Measurements from ENCODE around the gene RXFP1.

The RXFP1 gene

DNA sequence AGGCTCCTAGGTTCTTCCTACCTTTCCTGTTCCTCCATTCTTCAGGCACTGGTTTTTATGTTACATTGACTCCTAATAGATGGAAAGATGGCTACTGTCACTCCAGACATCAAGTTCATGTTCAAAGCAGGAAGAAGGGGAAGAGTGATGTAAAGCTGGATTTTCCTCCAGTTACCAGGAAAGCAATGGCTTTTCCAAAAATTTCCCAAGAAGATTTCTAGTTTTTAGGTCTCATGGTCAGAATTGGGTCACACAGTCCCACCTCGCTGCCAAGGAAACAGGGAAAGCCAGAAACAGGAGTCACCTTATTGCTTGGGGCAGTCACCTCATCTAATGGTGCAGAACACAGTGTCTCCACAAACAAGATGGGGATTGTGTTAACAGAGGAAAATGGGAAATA lies 21.5 kb downstream of the RXFP1 start:
- DNase-seq: no peak

DNA sequence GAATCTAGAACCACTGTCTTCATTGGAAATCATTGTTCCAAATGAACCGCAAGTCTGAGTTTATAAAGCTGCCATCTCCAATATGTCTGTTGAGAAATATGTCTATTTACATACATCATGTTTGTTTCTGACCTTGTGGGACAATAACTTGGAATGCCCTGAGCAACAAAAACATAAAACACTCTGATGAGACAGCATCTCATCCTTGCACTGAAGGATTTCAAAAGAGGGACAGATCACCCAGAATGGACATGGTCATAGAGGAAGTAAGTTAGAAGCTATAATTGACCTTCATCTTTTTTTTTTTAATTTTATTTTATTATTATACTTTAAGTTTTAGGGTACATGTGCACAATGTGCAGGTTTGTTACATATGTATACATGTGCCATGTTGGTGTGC lies 22.5 kb downstream of the RXFP1 start:
- DNase-seq: no peak

- DNase-seq: no peak
Measured at GRCh38 chr4:158553364-158553763, 31.7 kb downstream of the RXFP1 start.

DNA sequence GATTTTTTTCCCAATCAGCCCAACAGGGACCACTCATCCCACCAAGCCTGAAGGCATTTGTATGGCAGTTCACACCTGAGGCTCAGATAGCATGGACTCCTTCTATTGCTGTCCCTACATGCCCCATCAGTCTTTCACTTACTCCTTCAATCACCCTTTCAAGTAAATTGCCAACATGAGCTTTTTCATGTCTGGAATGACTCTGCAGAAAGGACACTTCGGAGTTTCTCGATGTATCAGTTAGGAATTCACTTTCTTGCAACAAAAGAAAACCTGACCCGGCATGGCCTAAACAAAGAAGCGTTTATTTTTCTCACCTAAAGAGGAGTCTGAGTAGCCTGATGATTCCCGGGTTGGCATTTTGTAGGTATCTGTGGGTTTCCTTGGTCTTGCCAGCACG lies 38.6 kb downstream of the RXFP1 start:
- no peak for DNase-seq

GRCh38 chr4:158566860-158567259 lies 45.2 kb downstream of the RXFP1 start:
- no peak for DNase-seq

GRCh38 chr4:158571736-158572135 lies 50.1 kb downstream of the RXFP1 start:
- DNase-seq: no peak

GRCh38 chr4:158572608-158573007 lies 50.9 kb downstream of the RXFP1 start:
- DNase-seq: no peak

DNA sequence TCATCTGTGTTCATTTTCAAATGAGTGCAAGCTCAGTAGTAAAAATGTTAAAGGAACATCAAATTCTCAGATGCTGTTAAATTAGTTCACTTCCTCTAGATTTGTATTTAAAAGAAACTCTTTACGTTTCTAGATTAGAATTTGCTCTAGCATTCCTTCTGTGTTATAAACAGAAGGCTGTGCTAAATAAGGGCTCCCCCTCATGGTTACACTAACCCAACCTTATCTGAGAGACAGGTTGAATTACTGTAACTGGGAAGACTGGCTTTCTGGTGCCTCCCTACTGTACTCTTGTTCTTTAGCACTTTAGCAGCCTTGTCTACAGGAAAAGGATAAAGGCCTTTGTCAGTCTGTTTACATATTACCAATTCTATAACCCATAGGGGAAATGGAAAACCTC lies 56.8 kb downstream of the RXFP1 start:
- no peak for DNase-seq

DNA sequence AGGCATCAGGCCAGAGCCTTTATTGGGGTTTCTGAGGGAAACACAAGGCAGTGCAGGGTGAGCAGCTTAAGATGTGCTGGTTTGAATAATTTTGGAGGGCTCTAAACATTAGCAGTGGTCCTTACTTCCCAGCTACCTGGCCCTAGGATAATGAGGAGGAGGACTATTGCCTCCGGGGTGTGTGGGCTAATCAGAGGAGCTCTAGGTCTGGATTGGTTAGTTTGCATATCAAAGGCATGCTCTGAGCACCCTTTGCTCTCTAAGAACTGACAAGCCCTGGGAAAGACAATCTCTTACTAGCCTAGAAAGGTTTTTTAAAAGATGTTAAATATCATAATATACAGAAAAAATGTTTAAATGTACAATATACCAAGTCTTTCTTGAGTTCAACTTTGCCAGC lies 58.4 kb downstream of the RXFP1 start:
- no peak for DNase-seq

GRCh38 chr4:158581161-158581560 lies 59.5 kb downstream of the RXFP1 start:
- DNase-seq: no peak

DNA sequence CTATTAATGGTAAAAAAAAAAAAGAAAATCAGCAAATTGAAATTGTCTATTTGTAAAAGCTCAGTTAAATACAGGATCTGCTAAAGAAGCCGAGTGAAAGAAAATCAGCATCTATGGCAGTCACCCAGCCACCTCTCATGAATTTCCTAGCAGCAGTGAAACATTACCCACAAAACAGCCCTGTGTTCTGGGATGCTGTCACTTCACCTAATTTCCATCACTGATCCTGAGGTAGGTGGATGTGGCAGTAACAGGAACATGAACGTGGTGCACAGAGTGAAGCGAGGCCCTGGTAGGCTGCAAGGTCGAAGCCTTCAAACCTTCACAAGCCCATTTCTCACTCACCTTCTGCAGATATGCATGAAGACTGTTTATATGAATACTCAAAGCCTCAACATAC lies 65.2 kb downstream of the RXFP1 start:
- no peak for DNase-seq

GRCh38 chr4:158588285-158588684 lies 66.6 kb downstream of the RXFP1 start:
- DNase-seq: no peak

GRCh38 chr4:158588777-158589176 lies 67.1 kb downstream of the RXFP1 start:
- DNase-seq: no peak

GRCh38 chr4:158590306-158590705 lies 68.6 kb downstream of the RXFP1 start:
- no peak for DNase-seq

DNA sequence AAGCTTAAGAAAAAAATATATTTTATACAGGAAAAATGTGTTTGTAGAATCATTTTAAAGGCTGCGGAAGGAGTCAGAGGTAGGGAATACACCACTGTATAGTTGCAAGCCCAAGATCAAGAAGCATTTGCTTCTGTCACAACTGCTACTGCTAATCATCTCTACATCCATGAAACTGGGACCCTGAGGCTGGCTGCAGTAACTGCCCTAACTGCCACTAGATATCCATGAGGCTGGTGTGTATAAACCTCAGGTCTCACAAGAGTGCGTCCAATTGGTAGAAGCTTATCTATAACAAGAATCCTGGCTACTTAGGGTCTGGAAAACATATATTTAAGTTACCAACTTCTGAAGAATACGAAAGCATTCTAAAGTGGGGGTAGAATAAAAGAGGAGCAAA lies 69.1 kb downstream of the RXFP1 start:
- DNase-seq: no peak

- DNase-seq: no peak
Measured at GRCh38 chr4:158597879-158598596, 76.4 kb downstream of the RXFP1 start.

DNA sequence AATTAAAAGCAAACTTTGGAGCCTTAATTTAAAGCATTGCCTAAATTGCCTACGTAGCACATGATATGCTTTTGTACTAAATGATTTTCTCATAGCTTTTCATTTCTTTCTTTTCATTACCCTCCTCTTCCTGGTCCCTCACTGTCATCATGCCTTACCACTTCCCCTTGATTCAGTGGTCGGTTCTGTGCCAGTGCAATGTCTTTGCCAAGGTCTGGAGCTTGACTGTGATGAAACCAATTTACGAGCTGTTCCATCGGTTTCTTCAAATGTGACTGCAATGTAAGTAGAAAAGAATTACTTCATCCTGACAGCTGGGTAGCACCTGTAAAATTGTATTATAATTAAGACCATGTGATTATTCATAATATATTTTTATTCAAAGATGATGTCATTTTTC lies 77.5 kb downstream of the RXFP1 start:
- no peak for DNase-seq

DNA sequence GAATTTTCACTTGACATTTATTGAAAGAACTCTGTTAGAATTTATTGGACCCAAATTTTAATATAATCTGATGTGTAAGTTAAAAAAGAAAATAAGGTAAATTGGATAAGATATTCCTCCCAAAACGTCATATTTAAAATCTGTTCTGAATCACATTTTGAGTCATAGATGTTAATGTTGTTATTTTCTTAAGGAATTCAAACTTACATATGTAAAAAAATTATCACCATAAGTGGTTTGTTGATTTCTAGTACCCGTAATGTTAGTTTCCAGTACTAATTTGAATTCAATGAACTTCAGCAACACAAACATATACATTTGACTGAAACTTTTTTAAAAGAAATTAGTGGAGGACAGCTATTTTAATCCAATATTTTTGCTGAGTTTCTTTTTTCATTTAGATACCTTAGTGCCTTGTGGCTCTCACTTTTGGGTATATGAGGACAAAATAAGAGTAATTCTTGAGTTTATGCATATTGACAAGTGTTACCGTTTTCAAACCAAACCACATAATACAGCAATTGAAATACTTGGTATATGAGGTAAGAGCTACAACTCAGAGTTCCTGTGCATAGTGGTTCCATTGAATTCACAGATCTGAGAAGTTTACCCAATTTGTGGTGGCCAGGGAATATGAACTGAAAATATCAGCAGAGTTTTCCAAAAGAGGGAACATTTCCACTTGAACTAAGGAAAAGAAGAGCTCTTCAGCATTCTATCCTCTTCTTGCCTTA lies 78.2 kb downstream of the RXFP1 start:
- DNase-seq: no peak

DNA sequence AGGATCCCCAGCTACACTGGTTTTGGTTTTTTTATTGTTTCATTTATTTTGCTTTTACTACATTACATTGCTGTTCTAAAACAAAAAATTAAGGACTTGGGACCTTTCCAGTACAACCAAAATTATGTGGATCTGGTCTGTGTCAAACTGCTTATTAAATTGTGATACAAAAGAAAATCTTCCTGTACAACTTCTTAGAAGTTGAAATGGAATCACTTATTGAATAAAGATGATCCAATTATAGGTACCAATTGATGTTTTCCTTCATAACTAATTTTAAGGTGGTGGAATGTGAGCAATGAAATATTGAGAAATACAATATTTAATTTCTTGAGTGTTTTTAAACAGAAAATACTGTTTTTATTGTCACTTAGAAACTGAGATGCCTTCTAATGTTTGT lies 82.7 kb downstream of the RXFP1 start:
- DNase-seq: no peak

GRCh38 chr4:158605393-158605792 lies 83.7 kb downstream of the RXFP1 start:
- DNase-seq: no peak

GRCh38 chr4:158606969-158607368 lies 85.3 kb downstream of the RXFP1 start:
- DNase-seq: no peak

- DNase-seq: no peak
Measured at GRCh38 chr4:158609116-158609515, 87.4 kb downstream of the RXFP1 start.

GRCh38 chr4:158610790-158611189 lies 89.1 kb downstream of the RXFP1 start:
- no peak for DNase-seq

DNA sequence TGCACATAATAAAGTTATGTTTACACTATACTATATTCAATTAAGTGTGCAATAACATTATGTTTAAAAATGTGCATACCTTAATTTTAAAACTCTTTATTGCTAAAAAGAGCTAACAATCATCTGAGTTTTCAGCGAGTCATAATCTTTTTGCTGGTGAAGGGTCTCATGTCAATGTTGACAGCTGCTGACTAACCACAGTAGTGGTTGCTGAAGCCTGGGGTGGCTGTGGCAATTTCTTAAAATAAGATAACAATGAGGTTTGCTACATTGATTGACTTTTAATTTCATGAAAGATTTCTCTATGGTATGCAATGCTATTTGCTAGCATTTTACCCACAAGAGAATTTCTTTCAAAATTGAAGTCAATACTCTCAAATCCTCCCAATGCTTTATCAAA lies 91.4 kb downstream of the RXFP1 start:
- DNase-seq: no peak

- no peak for DNase-seq
Measured at GRCh38 chr4:158617956-158618355, 96.3 kb downstream of the RXFP1 start.
